Vagina (tissue), 2 donors: ENCODE measurements around the gene DGKQ. TPM values are rescaled to one million over a fixed set of nuclear protein-coding genes. Genes with fewer than 3 reads are reported as not detected.

Source experiments
- DNase-seq, 2 donors: peaks; one replicate each; pipeline ENCODE4 v3.0.0-alpha.2; 2017; ENCODE audit errors: extremely low spot score in 2 of 2
- H3K27ac ChIP-seq: fragments of 200-600 bp; sonication (generic); one replicate; pipeline ENCODE4 v1.5.1; 2019
- H3K27me3 ChIP-seq: fragments of 200-600 bp; sonication (generic); one replicate; pipeline ENCODE4 v1.5.1; 2019
- H3K36me3 ChIP-seq, 2 donors: fragments of 200-600 bp; sonication (generic); one replicate each; pipeline ENCODE4 v1.5.1; 2017 to 2019
- H3K4me1 ChIP-seq: fragments of 200-600 bp; sonication (generic); one replicate; pipeline ENCODE4 v1.5.1; 2019
- H3K4me3 ChIP-seq, 2 donors: fragments of 200-600 bp; sonication (generic); 1 replicate in 1 of 2; 2 replicates in 1 of 2; pipeline ENCODE4 v1.5.1; 2016 to 2019
- H3K9me3 ChIP-seq: fragments of 200-600 bp; sonication (generic); one replicate; pipeline ENCODE4 v1.5.1; 2019
- CTCF ChIP-seq, 3 experiments: fragments of 450-650 bp in 2 of 3; fragments of 200-600 bp in 1 of 3; sonication (generic) in 1 of 3; IDR thresholded peaks; one replicate each; pipeline ENCODE4 v1.5.1; 2017 to 2019; ENCODE audit warnings: antibody characterized with exemption in 3 of 3, mild to moderate bottlenecking in 2 of 3, moderate library complexity in 2 of 3
- POLR2A ChIP-seq, 2 donors: fragments of 450-650 bp; IDR thresholded peaks; one replicate each; pipeline ENCODE4 v1.6.1; 2017; ENCODE audit warnings: antibody characterized with exemption in 2 of 2, mild to moderate bottlenecking in 2 of 2, moderate library complexity in 2 of 2
- POLR2AphosphoS5 ChIP-seq, 2 donors: sonication (generic); formaldehyde crosslinking; IDR thresholded peaks; one replicate each; pipeline ENCODE4 v1.9.0; 2017; ENCODE audit warnings: antibody characterized with exemption in 2 of 2, mild to moderate bottlenecking in 2 of 2, low read depth in 1 of 2; ENCODE audit not compliant: insufficient read depth in 1 of 2
- intact Hi-C: fragments of 100-400 bp; cut with DNase I; formaldehyde crosslinking; loops from one replicate; pipeline ENCODE4 v1.15.1; 2023
- total RNA-seq: library from RNA; depleted of rRNA; stranded (reverse); fragments of >200 nt; gene quantifications from one replicate; pipeline ENCODE4 v1.2.3, GENCODE V29; 2016

DGKQ gene
- total RNA-seq, 1 donor from 2014 or later: 16.2 TPM

DNA sequence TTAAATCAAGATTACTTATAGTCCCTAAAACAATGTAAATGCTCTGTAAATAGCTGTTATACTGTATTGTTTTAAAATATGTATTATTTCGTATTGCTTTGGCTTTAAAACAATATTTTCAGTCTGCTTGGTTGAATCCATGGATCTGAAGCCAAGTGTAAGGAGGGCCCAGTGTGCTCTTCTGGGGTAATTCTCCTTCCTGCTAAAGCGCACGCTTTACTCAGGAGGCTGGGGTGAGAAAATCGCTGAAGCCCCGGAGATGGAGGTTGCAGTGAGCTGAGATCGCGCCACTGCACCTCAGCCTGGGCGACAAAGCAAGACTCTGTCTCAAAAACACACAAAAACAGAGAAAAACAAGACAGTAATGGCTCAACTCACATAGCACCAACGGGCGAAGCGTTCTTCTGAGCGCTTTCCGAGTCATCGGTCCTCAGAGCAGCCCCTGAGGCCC, 13.1 kb upstream of the DGKQ start:
- DNase-seq: no peak
- Histone ChIP-seq H3K36me3 (no peaks in the 10 kb centered on the region), H3K27ac (peak overlapping the region; percentile 60), H3K4me1 (peaks cover 32% of the 10 kb centered on the region), H3K4me3 (peak overlapping the region; percentile 64 to 74), H3K27me3 (no peaks in the 10 kb centered on the region), H3K9me3 (no peaks in the 10 kb centered on the region)
- no peak for TF ChIP-seq POLR2A (IDR thresholded peaks at IDR 0.05)
- no peak for TF ChIP-seq POLR2AphosphoS5 (IDR thresholded peaks at IDR 0.05; ENCODE audit: insufficient read depth in 1 of 2, low read depth in 1 of 2)
- TF ChIP-seq CTCF (IDR thresholded peaks at IDR 0.05): no peak
- intact Hi-C loops: no loop called here

- Histone ChIP-seq H3K4me1 (peaks cover 32% of the 10 kb centered on the region), H3K27ac (no peak overlapping the region), H3K36me3 (no peaks in the 10 kb centered on the region), H3K27me3 (no peaks in the 10 kb centered on the region), H3K4me3 (peak overlapping the region; percentile 14 to 16), H3K9me3 (no peaks in the 10 kb centered on the region)
- DNase-seq: no peak
- TF ChIP-seq POLR2A (IDR thresholded peaks at IDR 0.05) (no peak), CTCF (IDR thresholded peaks at IDR 0.05) (no peak), POLR2AphosphoS5 (IDR thresholded peaks at IDR 0.05; ENCODE audit: insufficient read depth in 1 of 2, low read depth in 1 of 2) (no peak)
- intact Hi-C loops: no loop called here
Observed at GRCh38 chr4:985123-985830, 11.9 kb upstream of the DGKQ start.

DNA sequence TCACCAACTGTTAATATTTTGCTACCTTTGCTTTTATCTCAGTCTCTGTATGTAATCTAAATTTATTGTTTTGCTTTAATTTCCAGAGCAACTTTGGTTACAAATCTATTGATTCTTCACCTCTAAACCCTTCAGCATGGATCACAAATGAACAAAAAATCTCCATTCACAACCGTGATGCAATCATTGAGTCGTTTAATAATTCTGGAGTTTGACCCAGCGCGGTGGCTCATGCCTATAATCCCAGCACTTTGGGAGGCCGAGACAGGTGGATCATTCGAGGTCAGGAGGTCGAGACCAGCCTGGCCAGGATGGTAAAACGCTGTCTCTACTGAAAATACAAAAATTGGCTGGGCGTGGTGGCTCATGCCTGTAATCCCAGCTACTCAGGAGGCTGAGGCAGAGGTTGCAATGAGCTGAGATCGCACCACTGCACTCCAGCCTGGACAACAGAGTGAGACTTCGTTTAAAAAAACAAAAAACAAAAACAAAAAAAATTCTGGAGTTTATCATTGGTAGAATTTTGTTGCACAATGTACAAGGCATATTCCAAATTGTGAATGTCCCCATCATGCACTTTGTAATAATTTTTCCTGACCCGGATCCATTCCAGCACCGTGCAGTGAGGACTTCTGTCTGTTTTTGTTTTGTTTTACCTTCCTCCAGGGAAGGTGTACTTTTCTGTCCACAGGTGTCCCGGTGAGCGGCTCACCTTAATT, 11.1 kb upstream of the DGKQ start:
- Histone ChIP-seq H3K36me3 (no peaks in the 10 kb centered on the region), H3K27me3 (no peaks in the 10 kb centered on the region), H3K27ac (no peak overlapping the region), H3K4me3 (peak overlapping the region; percentile 14 to 16), H3K4me1 (peaks cover 32% of the 10 kb centered on the region), H3K9me3 (no peaks in the 10 kb centered on the region)
- TF ChIP-seq POLR2AphosphoS5 (IDR thresholded peaks at IDR 0.05; ENCODE audit: insufficient read depth in 1 of 2, low read depth in 1 of 2): no peak
- no peak for TF ChIP-seq CTCF (IDR thresholded peaks at IDR 0.05)
- TF ChIP-seq POLR2A (IDR thresholded peaks at IDR 0.05): no peak
- no peak for DNase-seq
- intact Hi-C loops: no loop called here

GRCh38 chr4:982814-983213, 9.4 kb upstream of the DGKQ start:
- Histone ChIP-seq H3K9me3 (no peaks in the 10 kb centered on the region), H3K27ac (no peak overlapping the region), H3K4me3 (no peak overlapping the region), H3K27me3 (no peaks in the 10 kb centered on the region), H3K4me1 (peaks cover 26% of the 10 kb centered on the region), H3K36me3 (no peaks in the 10 kb centered on the region)
- DNase-seq: no peak
- intact Hi-C loops: no loop called here
- TF ChIP-seq POLR2A (IDR thresholded peaks at IDR 0.05): no peak
- TF ChIP-seq CTCF (IDR thresholded peaks at IDR 0.05): no peak
- TF ChIP-seq POLR2AphosphoS5 (IDR thresholded peaks at IDR 0.05; ENCODE audit: insufficient read depth in 1 of 2, low read depth in 1 of 2): no peak

DNA sequence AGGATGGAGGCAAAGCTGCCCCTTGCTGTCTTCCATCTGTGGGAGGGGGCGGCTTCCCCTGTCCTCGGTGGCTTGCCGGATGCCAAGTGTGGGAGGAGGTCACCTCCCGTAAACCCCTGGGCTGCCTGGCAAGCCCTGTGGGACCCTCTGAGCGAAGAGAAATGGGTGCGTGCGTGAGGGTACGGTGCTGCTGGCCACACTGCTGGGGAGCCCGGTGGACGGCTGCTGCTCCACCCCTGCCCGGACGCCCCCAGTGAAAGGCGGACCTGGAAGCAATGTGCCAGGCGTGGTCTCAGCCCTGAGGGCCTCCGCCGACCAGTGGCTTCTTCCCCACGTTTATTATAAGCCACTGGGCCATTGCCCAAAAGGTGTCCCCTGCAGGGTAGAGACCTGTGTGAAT, 8.9 kb upstream of the DGKQ start:
- Histone ChIP-seq H3K27me3 (no peaks in the 10 kb centered on the region), H3K4me3 (no peak overlapping the region), H3K4me1 (peaks cover 21% of the 10 kb centered on the region), H3K9me3 (no peaks in the 10 kb centered on the region), H3K27ac (no peak overlapping the region), H3K36me3 (no peaks in the 10 kb centered on the region)
- DNase-seq: no peak
- TF ChIP-seq CTCF (IDR thresholded peaks at IDR 0.05): no peak
- no peak for TF ChIP-seq POLR2AphosphoS5 (IDR thresholded peaks at IDR 0.05; ENCODE audit: insufficient read depth in 1 of 2, low read depth in 1 of 2)
- TF ChIP-seq POLR2A (IDR thresholded peaks at IDR 0.05): no peak
- intact Hi-C loops: no loop called here
